SK-N-SH (cell line): ENCODE data around the gene HIRA. TPM values are rescaled to one million over a fixed set of nuclear protein-coding genes. Genes with fewer than 3 reads are reported as not detected.

Source experiments
- CTCF ChIA-PET: fragments of 300-600, 350-600 bp; formaldehyde crosslinking; extraction: SDS; loops from one replicate; lab custom pipeline; 2021; lab: Yijun Ruan, JAX
- POLR2A ChIA-PET: fragments of 350-600 bp; sonication (Branson Sonifier 250); formaldehyde crosslinking; extraction: SDS; loops from one replicate; lab custom pipeline; 2020; ENCODE audit warnings: antibody characterized with exemption, inconsistent platforms; lab: Yijun Ruan, JAX
- DNase-seq: peaks from one replicate; pipeline ENCODE4 v3.0.0; 2012
- H2AFZ ChIP-seq: fragments of 200-600 bp; sonication (generic); 2 replicates; pipeline ENCODE4 v1.8.1; 2016; ENCODE audit warnings: antibody characterized with exemption, mild to moderate bottlenecking, low read depth
- H3F3A ChIP-seq: fragments of 200-600 bp; sonication (generic); replicated peaks from 2 replicates; pipeline ENCODE3; 2016; ENCODE audit warnings: antibody characterized with exemption, mild to moderate bottlenecking; ENCODE audit not compliant: insufficient read depth
- H3K27ac ChIP-seq, 2 experiments: fragments of 200-500 bp in 1 of 2; fragments of 200-600 bp in 1 of 2; sonication (Bioruptor generic) in 1 of 2; sonication (generic), shearing (Covaris generic) in 1 of 2; 2 replicates each; pipeline versions ENCODE4 v1.5.1 to v1.6.1; 2014 to 2016; ENCODE audit warnings: low read depth in 2 of 2, inconsistent platforms in 1 of 2, low read length in 1 of 2, mild to moderate bottlenecking in 1 of 2, mixed read lengths in 1 of 2
- H3K27me3 ChIP-seq: fragments of 200-600 bp; sonication (generic), shearing (Covaris generic); 2 replicates; pipeline ENCODE4 v1.6.1; 2016; ENCODE audit warnings: mixed run types; ENCODE audit not compliant: insufficient read depth
- H3K36me3 ChIP-seq, 2 experiments: fragments of 200-500 bp in 1 of 2; fragments of 200-600 bp in 1 of 2; sonication (Bioruptor generic) in 1 of 2; sonication (generic) in 1 of 2; replicated peaks in 1 of 2; 2 replicates each; pipeline versions ENCODE3 to v1.5.1; 2014 to 2016; ENCODE audit warnings: low read length in 1 of 2, mild to moderate bottlenecking in 1 of 2; ENCODE audit not compliant: insufficient read depth in 2 of 2, control insufficient read depth in 1 of 2
- H3K4me1 ChIP-seq, 2 experiments: fragments of 200-500 bp in 1 of 2; fragments of 200-600 bp in 1 of 2; sonication (Bioruptor generic) in 1 of 2; sonication (generic), shearing (Covaris generic) in 1 of 2; 2 replicates each; pipeline versions ENCODE4 v1.5.1 to v1.6.1; 2014 to 2016; ENCODE audit warnings: low read depth in 1 of 2, low read length in 1 of 2, mixed run types in 1 of 2; ENCODE audit not compliant: insufficient read depth in 2 of 2, control insufficient read depth in 1 of 2
- H3K4me2 ChIP-seq: fragments of 200-600 bp; sonication (generic), shearing (Covaris generic); 2 replicates; pipeline ENCODE4 v1.6.1; 2017; ENCODE audit warnings: mixed run types
- H3K4me3 ChIP-seq, 2 experiments: fragments of 200-500 bp in 1 of 2; fragments of 200-600 bp in 1 of 2; sonication (Bioruptor generic) in 1 of 2; sonication (generic), shearing (Covaris generic) in 1 of 2; 2 replicates each; pipeline versions ENCODE4 v1.5.1 to v1.8.1; 2014 to 2016; ENCODE audit warnings: low read depth in 2 of 2, inconsistent platforms in 1 of 2, low read length in 1 of 2, mild to moderate bottlenecking in 1 of 2, mixed read lengths in 1 of 2, moderate library complexity in 1 of 2
- H3K79me2 ChIP-seq: fragments of 200-600 bp; sonication (generic); 2 replicates; pipeline ENCODE4 v1.8.1; 2017; ENCODE audit warnings: mild to moderate bottlenecking; ENCODE audit not compliant: insufficient read depth
- H3K9ac ChIP-seq: fragments of 200-600 bp; sonication (generic); 2 replicates; pipeline ENCODE4 v1.6.1; 2017; ENCODE audit warnings: mixed run types
- H3K9me2 ChIP-seq: fragments of 200-600 bp; sonication (generic); 2 replicates; pipeline ENCODE4 v1.6.1; 2017; ENCODE audit warnings: mixed run types
- H3K9me3 ChIP-seq: fragments of 200-600 bp; sonication (generic); 2 replicates; pipeline ENCODE4 v1.6.1; 2017; ENCODE audit warnings: mixed run types, mild to moderate bottlenecking, moderate library complexity
- H4K20me1 ChIP-seq: fragments of 200-600 bp; sonication (generic); 2 replicates; pipeline ENCODE4 v1.6.1; 2017; ENCODE audit warnings: mild to moderate bottlenecking, mixed run types; ENCODE audit not compliant: insufficient read depth
- CHD2 ChIP-seq: fragments of 150-350 bp; IDR thresholded peaks from 2 replicates; pipeline ENCODE4 v1.6.1; 2018; ENCODE audit warnings: low read length; ENCODE audit not compliant: partially characterized antibody
- EP300 ChIP-seq, 2 experiments: IDR thresholded peaks; 2 replicates each; pipeline versions ENCODE4 v1.4.0 to v1.6.1; 2012; ENCODE audit warnings: borderline replicate concordance in 1 of 2, low read depth in 1 of 2, low read length in 1 of 2
- FOSL2 ChIP-seq: IDR thresholded peaks from 2 replicates; pipeline ENCODE4 v1.4.0; 2012; ENCODE audit warnings: low read depth, mild to moderate bottlenecking, moderate library complexity, borderline replicate concordance
- GATA2 ChIP-seq: sonication (generic); formaldehyde crosslinking; IDR thresholded peaks from 2 replicates; pipeline ENCODE4 v1.5.0; 2020; ENCODE audit warnings: mild to moderate bottlenecking, missing genetic modification reagents
- MXI1 ChIP-seq: IDR thresholded peaks from 2 replicates; pipeline ENCODE4 v1.6.1; 2012; ENCODE audit warnings: mild to moderate bottlenecking, low read depth, low read length, improper control_type of control experiment
- POLR2AphosphoS5 ChIP-seq: IDR thresholded peaks from 2 replicates; pipeline ENCODE4 v1.6.1; 2012; ENCODE audit warnings: low read depth, low read length
- RXRA ChIP-seq: IDR thresholded peaks from 2 replicates; pipeline ENCODE4 v1.4.0; 2012; ENCODE audit warnings: low read depth, mild to moderate bottlenecking, borderline replicate concordance
- TCF12 ChIP-seq: IDR thresholded peaks from 2 replicates; pipeline ENCODE4 v1.4.0; 2012
- TEAD4 ChIP-seq: IDR thresholded peaks from 2 replicates; pipeline ENCODE4 v1.4.0; 2012; ENCODE audit warnings: mild to moderate bottlenecking, borderline replicate concordance; ENCODE audit not compliant: insufficient read depth
- WGBS: methylation state at CpG from one replicate; pipeline ENCODE4 v1.1.6; 2017; ENCODE audit warnings: low lambda C conversion rate; 5-methylcytosine and 5-hydroxymethylcytosine counted together
- polyA plus RNA-seq, 3 experiments: library from polyadenylated mRNA; depleted of rRNA; stranded (reverse); fragments of >200 nt; gene quantifications; 2 replicates each; pipeline ENCODE4 v1.2.3, GENCODE V29; 2012
- TF ChIP-seq, protein P1 (sequence below): fragments of 200-600 bp; sonication (generic); IDR thresholded peaks from 2 replicates; pipeline ENCODE4 v1.6.1; 2017; ENCODE audit warnings: antibody characterized with exemption, mild to moderate bottlenecking, moderate library complexity
- TF ChIP-seq, protein P2 (sequence below): IDR thresholded peaks from 2 replicates; pipeline ENCODE4; 2012
- TF ChIP-seq, protein P3 (sequence below): IDR thresholded peaks from 2 replicates; pipeline ENCODE4 v1.4.0; 2012; ENCODE audit warnings: low read depth, borderline replicate concordance

HIRA gene
- polyA plus RNA-seq, 1 of the 3 experiments (the other 2 are of a cell fraction), result 21.0 TPM

DNA sequence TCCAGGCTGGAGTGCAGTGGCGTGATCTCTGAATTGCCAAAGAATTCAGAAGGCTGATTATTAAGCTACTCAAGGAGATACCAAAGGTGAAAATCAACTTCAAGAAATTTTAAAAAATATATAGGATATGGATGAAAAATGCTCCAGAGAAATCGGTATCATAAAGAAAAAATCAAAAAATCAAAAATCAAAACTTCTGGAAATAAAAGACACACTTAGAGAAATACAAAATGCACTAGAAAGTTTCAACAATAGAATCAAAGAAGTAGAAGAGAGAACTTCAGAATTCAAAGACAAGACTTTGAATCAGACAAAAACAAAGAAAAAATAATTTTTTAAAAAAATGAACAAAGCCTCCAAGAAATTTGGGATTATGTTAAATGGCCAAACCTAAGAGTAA is 94.4 kb downstream of the HIRA start:
- POLR2A ChIA-PET, result no interaction called here
- no peak overlapping the region for H3K4me2 ChIP-seq
- H3K79me2 ChIP-seq, result 0 out of 2 replicates have a peak, but pooled peaks cover 6% of the 10 kb centered on the region
- DNase-seq, result no peak
- H3K27me3 ChIP-seq, result no peaks in the 10 kb centered on the region
- peaks cover 14% of the 10 kb centered on the region for H3K9me3 ChIP-seq
- no peak overlapping the region for H3K27ac ChIP-seq
- TF ChIP-seq, protein P1, sequence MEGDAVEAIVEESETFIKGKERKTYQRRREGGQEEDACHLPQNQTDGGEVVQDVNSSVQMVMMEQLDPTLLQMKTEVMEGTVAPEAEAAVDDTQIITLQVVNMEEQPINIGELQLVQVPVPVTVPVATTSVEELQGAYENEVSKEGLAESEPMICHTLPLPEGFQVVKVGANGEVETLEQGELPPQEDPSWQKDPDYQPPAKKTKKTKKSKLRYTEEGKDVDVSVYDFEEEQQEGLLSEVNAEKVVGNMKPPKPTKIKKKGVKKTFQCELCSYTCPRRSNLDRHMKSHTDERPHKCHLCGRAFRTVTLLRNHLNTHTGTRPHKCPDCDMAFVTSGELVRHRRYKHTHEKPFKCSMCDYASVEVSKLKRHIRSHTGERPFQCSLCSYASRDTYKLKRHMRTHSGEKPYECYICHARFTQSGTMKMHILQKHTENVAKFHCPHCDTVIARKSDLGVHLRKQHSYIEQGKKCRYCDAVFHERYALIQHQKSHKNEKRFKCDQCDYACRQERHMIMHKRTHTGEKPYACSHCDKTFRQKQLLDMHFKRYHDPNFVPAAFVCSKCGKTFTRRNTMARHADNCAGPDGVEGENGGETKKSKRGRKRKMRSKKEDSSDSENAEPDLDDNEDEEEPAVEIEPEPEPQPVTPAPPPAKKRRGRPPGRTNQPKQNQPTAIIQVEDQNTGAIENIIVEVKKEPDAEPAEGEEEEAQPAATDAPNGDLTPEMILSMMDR, result no peak
- TF ChIP-seq RXRA (no peak), EP300 (IDR thresholded peaks at IDR 0.05; ENCODE audit: borderline replicate concordance in 1 of 2, low read depth in 1 of 2, low read length in 1 of 2) (no peak), TCF12 (no peak), FOSL2 (no peak), POLR2AphosphoS5 (no peak), GATA2 (no peak), CHD2 (no peak)
- TF ChIP-seq, protein P2, sequence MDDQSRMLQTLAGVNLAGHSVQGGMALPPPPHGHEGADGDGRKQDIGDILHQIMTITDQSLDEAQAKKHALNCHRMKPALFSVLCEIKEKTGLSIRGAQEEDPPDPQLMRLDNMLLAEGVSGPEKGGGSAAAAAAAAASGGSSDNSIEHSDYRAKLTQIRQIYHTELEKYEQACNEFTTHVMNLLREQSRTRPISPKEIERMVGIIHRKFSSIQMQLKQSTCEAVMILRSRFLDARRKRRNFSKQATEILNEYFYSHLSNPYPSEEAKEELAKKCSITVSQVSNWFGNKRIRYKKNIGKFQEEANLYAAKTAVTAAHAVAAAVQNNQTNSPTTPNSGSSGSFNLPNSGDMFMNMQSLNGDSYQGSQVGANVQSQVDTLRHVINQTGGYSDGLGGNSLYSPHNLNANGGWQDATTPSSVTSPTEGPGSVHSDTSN, result no peak
- H3K4me3 ChIP-seq, result no peak overlapping the region
- no peak overlapping the region for H2AFZ ChIP-seq
- 94% methylated on average over 2 of the region's 2 CpGs for WGBS
- H3F3A ChIP-seq, result no peaks in the 10 kb centered on the region
- peaks cover 11 to 79% of the 10 kb centered on the region in 2 experiments for H3K36me3 ChIP-seq
- no peaks in the 10 kb centered on the region for H3K9me2 ChIP-seq
- no peaks in the 10 kb centered on the region for H4K20me1 ChIP-seq
- CTCF ChIA-PET, result interaction anchor here (1.5 to 2.0 kb wide), 2 partner anchors 37 to 157 kb away, joined by 4 to 5 read pairs; no protein-coding TSS in a partner anchor
- H3K9ac ChIP-seq, result no peak overlapping the region
- H3K4me1 ChIP-seq, result no peaks in the 10 kb centered on the region

DNA sequence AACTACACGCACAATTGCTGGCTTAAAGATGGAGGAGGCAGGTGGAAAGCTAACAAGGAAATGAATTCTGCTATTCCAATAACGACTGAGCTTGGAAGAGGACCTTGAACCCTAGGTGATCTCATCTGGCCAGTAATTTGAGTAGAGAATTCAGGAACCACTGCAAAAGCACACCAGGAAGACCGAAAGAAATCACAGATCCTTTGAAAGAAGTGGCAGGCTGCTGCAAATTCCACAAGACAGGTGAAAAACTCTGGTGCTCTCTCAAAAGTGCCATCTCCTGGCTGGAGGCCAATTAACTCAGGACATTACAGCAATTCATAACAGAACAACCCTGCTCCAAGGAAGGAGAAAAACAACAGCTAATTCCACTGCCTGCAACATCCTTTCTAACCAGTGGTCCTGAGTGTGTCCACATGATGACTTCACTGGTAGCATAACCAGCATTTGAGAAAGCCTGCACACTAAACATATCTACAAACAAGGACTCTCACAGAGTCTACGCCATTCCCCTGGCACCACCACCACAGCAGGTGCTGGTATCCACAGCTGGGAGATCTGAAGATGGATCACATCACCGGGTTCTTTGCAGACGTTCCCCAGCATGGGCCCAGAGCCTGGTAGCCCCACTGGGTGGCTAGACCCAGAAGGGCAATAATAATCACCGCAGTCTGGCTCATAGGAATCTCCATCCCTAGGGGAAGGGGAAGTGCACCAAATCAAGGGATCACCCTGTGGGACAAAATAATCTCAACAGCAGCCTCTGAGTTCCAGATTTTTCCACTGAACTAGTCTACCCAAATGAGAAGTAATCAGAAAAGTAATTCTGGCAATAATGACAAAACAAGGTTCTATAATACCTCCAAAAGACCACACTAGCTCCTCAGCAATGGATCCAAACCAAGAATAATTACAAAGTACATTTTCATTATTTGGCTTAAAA is 95.1 kb downstream of the HIRA start:
- no peak for DNase-seq
- Histone ChIP-seq H3K9ac (no peak overlapping the region), H3K27me3 (no peaks in the 10 kb centered on the region), H3K9me2 (no peaks in the 10 kb centered on the region), H3K4me2 (no peak overlapping the region), H3K79me2 (0 out of 2 replicates have a peak, but pooled peaks cover 6% of the 10 kb centered on the region), H3F3A (no peaks in the 10 kb centered on the region), H3K27ac (no peak overlapping the region), H3K4me1 (no peaks in the 10 kb centered on the region), H3K4me3 (no peak overlapping the region; a peak in 1 of 4 replicates), H4K20me1 (no peaks in the 10 kb centered on the region), H2AFZ (no peak overlapping the region), H3K9me3 (peaks cover 14% of the 10 kb centered on the region), H3K36me3 (peaks cover 18 to 75% of the 10 kb centered on the region in 2 experiments)
- POLR2A ChIA-PET, result no interaction called here
- WGBS, result 99% methylated on average over 7 of the region's 7 CpGs
- CTCF ChIA-PET, result interaction anchor here (1.5 to 2.0 kb wide), 2 partner anchors 36 to 157 kb away, joined by 4 to 5 read pairs; no protein-coding TSS in a partner anchor
- no peak for TF ChIP-seq TCF12
- TF ChIP-seq, protein P3, sequence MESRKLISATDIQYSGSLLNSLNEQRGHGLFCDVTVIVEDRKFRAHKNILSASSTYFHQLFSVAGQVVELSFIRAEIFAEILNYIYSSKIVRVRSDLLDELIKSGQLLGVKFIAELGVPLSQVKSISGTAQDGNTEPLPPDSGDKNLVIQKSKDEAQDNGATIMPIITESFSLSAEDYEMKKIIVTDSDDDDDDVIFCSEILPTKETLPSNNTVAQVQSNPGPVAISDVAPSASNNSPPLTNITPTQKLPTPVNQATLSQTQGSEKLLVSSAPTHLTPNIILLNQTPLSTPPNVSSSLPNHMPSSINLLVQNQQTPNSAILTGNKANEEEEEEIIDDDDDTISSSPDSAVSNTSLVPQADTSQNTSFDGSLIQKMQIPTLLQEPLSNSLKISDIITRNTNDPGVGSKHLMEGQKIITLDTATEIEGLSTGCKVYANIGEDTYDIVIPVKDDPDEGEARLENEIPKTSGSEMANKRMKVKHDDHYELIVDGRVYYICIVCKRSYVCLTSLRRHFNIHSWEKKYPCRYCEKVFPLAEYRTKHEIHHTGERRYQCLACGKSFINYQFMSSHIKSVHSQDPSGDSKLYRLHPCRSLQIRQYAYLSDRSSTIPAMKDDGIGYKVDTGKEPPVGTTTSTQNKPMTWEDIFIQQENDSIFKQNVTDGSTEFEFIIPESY, result no peak
- no peak for TF ChIP-seq MXI1
- TF ChIP-seq TEAD4, result no peak
